Fibroblast of lung (primary cell): ENCODE measurements around the gene ACTL10. TPM values are rescaled to one million over a fixed set of nuclear protein-coding genes. Genes with fewer than 3 reads are reported as not detected.

ENCODE experiments used
- DNase-seq, 2 donors: peaks; one replicate each; pipeline versions ENCODE4 v3.0.0 to v3.0.0-alpha.2; 2010; ENCODE audit warnings: low read depth in 2 of 2
- H2AFZ ChIP-seq: 2 replicates; pipeline ENCODE4 v1.5.1; 2012; ENCODE audit warnings: low read length, control low read depth, inconsistent platforms
- H3K27ac ChIP-seq: 2 replicates; pipeline ENCODE4 v1.5.1; 2011; ENCODE audit warnings: low read length, control low read depth; ENCODE audit not compliant: insufficient read depth
- H3K27me3 ChIP-seq: 2 replicates; pipeline ENCODE4 v1.5.1; 2011; ENCODE audit warnings: mild to moderate bottlenecking, low read length; ENCODE audit not compliant: control insufficient read depth, insufficient read depth
- H3K36me3 ChIP-seq: 2 replicates; pipeline ENCODE4 v1.5.1; 2011; ENCODE audit warnings: low read length; ENCODE audit not compliant: control insufficient read depth, insufficient read depth
- H3K4me1 ChIP-seq: 2 replicates; pipeline ENCODE4 v1.5.1; 2011; ENCODE audit warnings: low read length; ENCODE audit not compliant: control insufficient read depth, insufficient read depth; ENCODE audit errors: extremely low read depth
- H3K4me2 ChIP-seq: 2 replicates; pipeline ENCODE4 v1.5.1; 2011; ENCODE audit warnings: low read length, control low read depth; ENCODE audit not compliant: insufficient read depth; ENCODE audit errors: extremely low read depth
- H3K4me3 ChIP-seq, 4 experiments: fragments of 200-600 bp in 1 of 4; sonication (generic) in 1 of 4; replicated peaks in 1 of 4; 2 replicates each; pipeline ENCODE4 v1.5.1; 2011 to 2016; ENCODE audit warnings: low read length in 4 of 4, low read depth in 3 of 4, mild to moderate bottlenecking in 3 of 4, control low read depth in 2 of 4, inconsistent platforms in 1 of 4, mixed read lengths in 1 of 4; ENCODE audit not compliant: insufficient read depth in 1 of 4; ENCODE audit errors: control extremely low read depth in 1 of 4
- H3K79me2 ChIP-seq: 2 replicates; pipeline ENCODE4 v1.5.1; 2012; ENCODE audit warnings: mild to moderate bottlenecking, low read length, inconsistent platforms; ENCODE audit not compliant: control insufficient read depth, insufficient read depth
- H3K9ac ChIP-seq: 2 replicates; pipeline ENCODE4 v1.5.1; 2011; ENCODE audit warnings: mild to moderate bottlenecking, low read length, control low read depth; ENCODE audit not compliant: insufficient read depth
- H3K9me3 ChIP-seq: 2 replicates; pipeline ENCODE4 v1.5.1; 2012; ENCODE audit warnings: low read depth, low read length; ENCODE audit not compliant: control insufficient read depth, insufficient read depth
- H4K20me1 ChIP-seq: 2 replicates; pipeline ENCODE4 v1.5.1; 2011; ENCODE audit warnings: low read length; ENCODE audit not compliant: control insufficient read depth, insufficient read depth; ENCODE audit errors: extremely low read depth
- CTCF ChIP-seq, 2 donors: IDR thresholded peaks in 1 of 2; conservative IDR thresholded peaks in 1 of 2; 1 replicate in 1 of 2; 2 replicates in 1 of 2; pipeline ENCODE4 v1.5.1; 2011 to 2012; ENCODE audit warnings: low read length in 2 of 2, control low read depth in 1 of 2, inconsistent platforms in 1 of 2, low read depth in 1 of 2, mild to moderate bottlenecking in 1 of 2
- EZH2 ChIP-seq: IDR thresholded peaks from 2 replicates; pipeline ENCODE4 v1.5.1; 2012; ENCODE audit warnings: low read length, control low read depth, mild to moderate bottlenecking; ENCODE audit errors: missing control alignments
- polyA plus RNA-seq, 2 donors: library from polyadenylated mRNA; depleted of rRNA in 1 of 2; stranded (reverse) in 1 of 2; unstranded in 1 of 2; fragments of >200 nt; gene quantifications; 2 replicates each; pipeline ENCODE4 v1.2.1, GENCODE V29; 2011 to 2012; ENCODE audit warnings: missing spikeins in 1 of 2
- total RNA-seq: library from RNA; depleted of rRNA; stranded (reverse); fragments of >200 nt; gene quantifications from 2 replicates; pipeline ENCODE4 v1.2.1, GENCODE V29; 2014

Gene ACTL10
- total and polyA plus RNA-seq, 2 donors (not counting 1 experiment from before 2014, with no cell fraction given): 0.32 to 2.0 TPM

GRCh38 chr20:33671573-33672288 lies 5.0 kb downstream of the ACTL10 start:
- Histone ChIP-seq H2AFZ (no peak overlapping the region), H3K4me2 (no peak overlapping the region), H3K4me3 (no peak overlapping the region), H4K20me1 (no peaks in the 10 kb centered on the region), H3K27ac (no peak overlapping the region), H3K9me3 (no peaks in the 10 kb centered on the region), H3K79me2 (no peaks in the 10 kb centered on the region), H3K9ac (no peak overlapping the region), H3K4me1 (peaks cover 25% of the 10 kb centered on the region), H3K36me3 (peaks cover 7% of the 10 kb centered on the region), H3K27me3 (no peaks in the 10 kb centered on the region)
- DNase-seq: no peak
- TF ChIP-seq EZH2: no peak
- TF ChIP-seq CTCF (conservative IDR thresholded peaks at IDR 0.05 in 1 of 2, IDR thresholded peaks at IDR 0.05 in 1 of 2; ENCODE audit: low read depth in 1 of 2, low read length in 2 of 2): no peak

- Histone ChIP-seq H3K4me3 (peak overlapping the region in 2 of 4 experiments; percentile 72 to 76), H4K20me1 (no peaks in the 10 kb centered on the region), H3K27ac (no peak overlapping the region), H3K9ac (no peak overlapping the region), H2AFZ (no peak overlapping the region), H3K9me3 (no peaks in the 10 kb centered on the region), H3K27me3 (no peaks in the 10 kb centered on the region), H3K4me1 (peaks cover 21% of the 10 kb centered on the region), H3K79me2 (no peaks in the 10 kb centered on the region), H3K4me2 (peak overlapping the region; percentile 87), H3K36me3 (peaks cover 7% of the 10 kb centered on the region)
- TF ChIP-seq CTCF (conservative IDR thresholded peaks at IDR 0.05 in 1 of 2, IDR thresholded peaks at IDR 0.05 in 1 of 2; ENCODE audit: low read depth in 1 of 2, low read length in 2 of 2) (no peak), EZH2 (no peak)
- no peak for DNase-seq
Measured at GRCh38 chr20:33672426-33673113, 5.8 kb downstream of the ACTL10 start.

GRCh38 chr20:33673114-33673409 lies 6.3 kb downstream of the ACTL10 start:
- no peak overlapping the region for H3K9ac ChIP-seq
- no peaks in the 10 kb centered on the region for H3K79me2 ChIP-seq
- H3K4me2 ChIP-seq: peak overlapping the region; percentile 87
- TF ChIP-seq EZH2 (no peak), CTCF (conservative IDR thresholded peaks at IDR 0.05 in 1 of 2, IDR thresholded peaks at IDR 0.05 in 1 of 2; ENCODE audit: low read depth in 1 of 2, low read length in 2 of 2) (no peak)
- H3K27ac ChIP-seq: no peak overlapping the region
- no peaks in the 10 kb centered on the region for H3K27me3 ChIP-seq
- H3K9me3 ChIP-seq: no peaks in the 10 kb centered on the region
- peaks cover 7% of the 10 kb centered on the region for H3K36me3 ChIP-seq
- no peaks in the 10 kb centered on the region for H4K20me1 ChIP-seq
- DNase-seq: no peak
- H2AFZ ChIP-seq: no peak overlapping the region
- peak overlapping the region; percentile 52 to 76 (median 63) for H3K4me3 ChIP-seq
- H3K4me1 ChIP-seq: peaks cover 19% of the 10 kb centered on the region
